ENCODE results near the gene EDA. TPM values are rescaled to one million over a fixed set of nuclear protein-coding genes. Genes with fewer than 3 reads are reported as not detected.

Gene EDA
- total RNA-seq, 2 donors from 2014 or later: 59.0 to 70.6 TPM

GRCh38 chrX:69740317-69740716 lies 124.4 kb downstream of the EDA start:
- Mint-ChIP-seq H3K4me3 (no peak overlapping the region), H3K9me3 (peaks cover 62% of the 10 kb centered on the region), H3K36me3 (ENCODE audit: low read depth) (peaks cover 4% of the 10 kb centered on the region), H3K4me1 (no peaks in the 10 kb centered on the region), H3K27ac (no peak overlapping the region), H3K27me3 (ENCODE audit: insufficient read depth) (no peaks in the 10 kb centered on the region)
- no peak overlapping the region for H3K9ac ChIP-seq (ENCODE audit: extremely low read depth, low read length, poor library complexity, severe bottlenecking)
- H3K4me1 ChIP-seq (ENCODE audit: control insufficient read depth, insufficient read depth, low read length): no peaks in the 10 kb centered on the region
- peaks cover 20% of the 10 kb centered on the region for H3K36me3 ChIP-seq (ENCODE audit: control insufficient read depth, insufficient read depth, low read length)
- H3K27ac ChIP-seq (ENCODE audit: low read depth, low read length): no peak overlapping the region
- H3K9me3 ChIP-seq (ENCODE audit: control insufficient read depth, low read length): peaks cover 8% of the 10 kb centered on the region
- no peak for TF ChIP-seq CTCF (conservative IDR thresholded peaks at IDR 0.05)
- H3K4me3 ChIP-seq (ENCODE audit: low read length): no peak overlapping the region
- no peaks in the 10 kb centered on the region for H3K27me3 ChIP-seq (ENCODE audit: control insufficient read depth, insufficient read depth, low read length, poor library complexity, severe bottlenecking)
- no peak for DNase-seq

- Mint-ChIP-seq H3K4me1 (no peaks in the 10 kb centered on the region), H3K36me3 (ENCODE audit: low read depth) (peaks cover 3% of the 10 kb centered on the region), H3K9me3 (peaks cover 51% of the 10 kb centered on the region)
These were observed 125.8 kb downstream of the EDA start for GRCh38 chrX:69741721-69742120.

GRCh38 chrX:69746051-69746450 lies 130.1 kb downstream of the EDA start:
- no peak overlapping the region for H3K27ac Mint-ChIP-seq
- Histone ChIP-seq H3K9me3 (ENCODE audit: control insufficient read depth, low read length) (no peaks in the 10 kb centered on the region), H3K36me3 (ENCODE audit: control insufficient read depth, insufficient read depth, low read length) (peaks cover 16% of the 10 kb centered on the region), H3K9ac (ENCODE audit: extremely low read depth, low read length, poor library complexity, severe bottlenecking) (no peak overlapping the region), H3K27ac (ENCODE audit: low read depth, low read length) (no peak overlapping the region), H3K4me3 (ENCODE audit: low read length) (no peak overlapping the region), H3K27me3 (ENCODE audit: control insufficient read depth, insufficient read depth, low read length, poor library complexity, severe bottlenecking) (no peaks in the 10 kb centered on the region), H3K4me1 (ENCODE audit: control insufficient read depth, insufficient read depth, low read length) (no peaks in the 10 kb centered on the region)
- peaks cover 37% of the 10 kb centered on the region for H3K9me3 Mint-ChIP-seq
- no peaks in the 10 kb centered on the region for H3K4me1 Mint-ChIP-seq
- no peak for DNase-seq
- no peak for TF ChIP-seq CTCF (conservative IDR thresholded peaks at IDR 0.05)
- peaks cover 9% of the 10 kb centered on the region for H3K36me3 Mint-ChIP-seq (ENCODE audit: low read depth)
- no peaks in the 10 kb centered on the region for H3K27me3 Mint-ChIP-seq (ENCODE audit: insufficient read depth)
- H3K4me3 Mint-ChIP-seq: no peak overlapping the region

More at GRCh38 chrX:69741721-69742120, 125.8 kb downstream of the EDA start:
- no peak overlapping the region for H3K27ac ChIP-seq (ENCODE audit: low read depth, low read length)
- H3K4me3 ChIP-seq (ENCODE audit: low read length): no peak overlapping the region
- peaks cover 8% of the 10 kb centered on the region for H3K9me3 ChIP-seq (ENCODE audit: control insufficient read depth, low read length)
- H3K36me3 ChIP-seq (ENCODE audit: control insufficient read depth, insufficient read depth, low read length): peaks cover 20% of the 10 kb centered on the region
- TF ChIP-seq CTCF (conservative IDR thresholded peaks at IDR 0.05): no peak
- no peak overlapping the region for H3K4me3 Mint-ChIP-seq
- DNase-seq: no peak
- H3K27me3 ChIP-seq (ENCODE audit: control insufficient read depth, insufficient read depth, low read length, poor library complexity, severe bottlenecking): no peaks in the 10 kb centered on the region
- H3K4me1 ChIP-seq (ENCODE audit: control insufficient read depth, insufficient read depth, low read length): no peaks in the 10 kb centered on the region
- H3K9ac ChIP-seq (ENCODE audit: extremely low read depth, low read length, poor library complexity, severe bottlenecking): no peak overlapping the region
- no peaks in the 10 kb centered on the region for H3K27me3 Mint-ChIP-seq (ENCODE audit: insufficient read depth)
- H3K27ac Mint-ChIP-seq: no peak overlapping the region
